Epithelial cell of esophagus (primary cell): ENCODE measurements around the gene IPO4.
A peak's percentile ranks its signal among the peaks of the same experiment; 100 is the strongest.

ENCODE experiments used
- DNase-seq: peaks from one replicate; pipeline ENCODE4 v3.0.0; 2010; ENCODE audit warnings: low read depth
- H3K4me3 ChIP-seq: 2 replicates; pipeline ENCODE4 v1.5.1; 2011; ENCODE audit warnings: mild to moderate bottlenecking, low read length, control low read depth
- CTCF ChIP-seq: IDR thresholded peaks from 2 replicates; pipeline ENCODE4 v1.5.1; 2011; ENCODE audit warnings: low read depth, mild to moderate bottlenecking, low read length, control low read depth, inconsistent platforms; ENCODE audit not compliant: insufficient read depth; ENCODE audit errors: missing control alignments

Gene IPO4

GRCh38 chr14:24160850-24161804 is 27.5 kb downstream of the IPO4 start, which contains the start of gene IRF9:
IRF9 (plus strand) TSS chr14:24161265; CDS start chr14:24162145, 880 bp downstream.
- peak within 1 kb of the TSS; percentile 57 for H3K4me3 ChIP-seq
- peak; percentile 86 for TF ChIP-seq CTCF

GRCh38 chr14:24160499-24160849 is 28.1 kb downstream of the IPO4 start:
- no peak overlapping the region for H3K4me3 ChIP-seq

More at GRCh38 chr14:24160850-24161804, 27.5 kb downstream of the IPO4 start, which contains the start of gene IRF9:
- peak; percentile 91 for DNase-seq

GRCh38 chr14:24159777-24160498 is 28.7 kb downstream of the IPO4 start:
- no peak for TF ChIP-seq CTCF
- H3K4me3 ChIP-seq: no peak overlapping the region
- no peak for DNase-seq

More at GRCh38 chr14:24160499-24160849, 28.1 kb downstream of the IPO4 start:
- no peak for TF ChIP-seq CTCF
- no peak for DNase-seq

GRCh38 chr14:24157331-24157730 is 31.3 kb downstream of the IPO4 start:
- no peak overlapping the region for H3K4me3 ChIP-seq
- no peak for DNase-seq

GRCh38 chr14:24156840-24157239 is 31.8 kb downstream of the IPO4 start:
- no peak overlapping the region for H3K4me3 ChIP-seq
- DNase-seq: no peak
- no peak for TF ChIP-seq CTCF

More at GRCh38 chr14:24157331-24157730, 31.3 kb downstream of the IPO4 start:
- no peak for TF ChIP-seq CTCF

GRCh38 chr14:24155100-24155499 is 33.5 kb downstream of the IPO4 start:
- no peak for DNase-seq
- no peak overlapping the region for H3K4me3 ChIP-seq
- no peak for TF ChIP-seq CTCF
